NCI-H69 (cell line): ENCODE measurements around the gene PIGS.
"Not testable (repeated sequence)": the region's sequence is repeated elsewhere in the genome, so short reads cannot be mapped to it uniquely, and the experiment has no call there.

Experiments used
- DNase-seq: peaks from one replicate; lab custom pipeline; 2025; lab: John Stamatoyannopoulos, UW

Gene PIGS

GRCh38 chr17:28529013-28529400 is 42.3 kb downstream of the PIGS start:
- no peak for DNase-seq

DNA sequence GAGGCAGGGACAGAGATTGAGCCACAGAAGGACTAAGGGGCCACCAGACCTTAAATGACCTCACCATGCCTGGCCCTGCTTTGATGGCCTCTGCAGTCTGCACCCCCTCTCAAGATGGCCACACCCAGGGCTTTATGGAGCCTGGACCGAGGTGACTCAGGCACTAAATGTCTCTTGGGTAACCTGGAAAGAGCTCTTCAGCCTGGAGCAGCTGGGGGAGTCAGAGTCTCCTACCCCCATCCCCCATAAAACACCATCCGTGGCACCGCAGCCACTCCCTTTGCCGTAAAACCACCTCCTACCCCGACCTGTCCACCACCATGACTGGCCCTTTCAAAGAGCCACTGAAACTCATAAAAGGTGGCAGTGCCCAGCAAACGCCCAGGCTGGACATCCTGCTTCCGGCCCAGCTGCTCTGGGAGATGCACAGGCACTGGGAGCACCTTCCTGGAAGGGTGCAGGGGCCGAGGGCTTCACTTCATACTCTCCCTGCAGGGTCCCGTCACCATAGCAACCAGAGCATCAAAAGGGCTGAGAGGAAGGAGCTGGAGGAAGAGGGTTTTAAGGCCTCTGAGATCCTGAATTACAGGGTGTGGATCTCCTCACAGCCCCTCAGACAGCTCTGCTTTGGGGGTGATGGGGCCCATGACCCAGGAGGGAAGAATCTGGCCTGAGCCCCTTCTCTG is 42.9 kb downstream of the PIGS start:
- DNase-seq, result peak; percentile 28

DNA sequence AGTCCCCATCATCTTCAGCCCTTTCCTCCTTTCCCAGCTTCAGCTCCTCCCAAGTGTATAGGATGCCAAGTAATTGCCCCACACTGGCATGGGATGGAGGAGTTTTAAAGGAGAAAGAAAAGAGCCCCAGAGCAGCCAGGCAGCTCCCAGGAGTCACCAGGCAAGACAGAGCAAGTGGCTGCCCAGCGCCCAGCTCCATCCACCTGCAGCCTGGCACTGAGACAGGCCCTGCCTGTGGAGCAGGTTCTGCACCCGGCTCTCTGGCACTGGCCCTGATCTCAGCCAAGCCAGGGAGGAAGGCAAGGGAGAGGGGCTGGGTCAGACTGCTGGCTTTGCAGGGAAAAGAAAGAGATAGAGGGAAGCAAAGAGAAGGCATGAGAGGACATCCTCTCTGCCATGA is 43.5 kb downstream of the PIGS start:
- DNase-seq, result no peak

- DNase-seq, result no peak
These were observed 44.1 kb downstream of the PIGS start for GRCh38 chr17:28527181-28527681.

DNA sequence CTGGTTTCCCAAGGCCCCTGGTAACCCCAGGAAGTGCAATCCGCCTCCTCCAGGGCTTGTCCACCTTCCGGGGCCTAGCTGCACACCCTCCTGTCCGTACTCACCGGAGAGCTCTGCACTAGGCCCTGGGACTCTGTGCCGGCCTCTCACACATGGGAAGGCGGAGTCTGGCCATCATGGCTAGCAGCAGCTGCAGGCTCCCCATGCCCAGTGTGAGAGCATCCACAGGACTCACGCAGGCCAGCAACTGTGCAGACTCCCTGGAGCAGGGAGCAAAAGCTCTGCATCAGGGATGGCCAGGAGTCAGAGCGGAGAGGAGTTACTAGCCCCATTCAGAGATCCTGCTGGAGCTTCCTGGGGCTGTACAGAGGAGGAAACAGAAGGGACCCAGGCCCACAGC is 44.9 kb downstream of the PIGS start:
- no peak for DNase-seq

GRCh38 chr17:28524476-28525424 is 46.6 kb downstream of the PIGS start:
- no peak for DNase-seq

DNA sequence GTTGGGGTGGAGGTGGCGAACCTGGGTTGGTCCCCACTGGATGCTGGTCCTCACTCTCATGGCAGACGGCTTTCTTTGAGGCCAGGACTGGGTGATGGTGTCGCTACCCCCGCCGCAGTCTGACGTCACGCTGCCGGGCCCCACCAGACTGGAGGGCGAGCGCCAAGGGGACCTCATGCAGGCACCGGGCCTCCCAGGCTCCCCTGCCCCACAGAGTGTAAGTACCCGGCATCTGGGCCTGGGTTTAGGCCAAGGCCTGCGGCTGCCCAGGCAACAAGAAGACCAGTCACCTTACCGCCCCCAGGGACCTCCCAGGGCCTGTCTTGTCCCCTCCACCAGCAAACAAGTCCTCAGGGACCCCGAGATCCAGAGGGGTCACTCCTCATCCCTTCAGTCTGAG is 47.4 kb downstream of the PIGS start:
- DNase-seq, result no peak

DNA sequence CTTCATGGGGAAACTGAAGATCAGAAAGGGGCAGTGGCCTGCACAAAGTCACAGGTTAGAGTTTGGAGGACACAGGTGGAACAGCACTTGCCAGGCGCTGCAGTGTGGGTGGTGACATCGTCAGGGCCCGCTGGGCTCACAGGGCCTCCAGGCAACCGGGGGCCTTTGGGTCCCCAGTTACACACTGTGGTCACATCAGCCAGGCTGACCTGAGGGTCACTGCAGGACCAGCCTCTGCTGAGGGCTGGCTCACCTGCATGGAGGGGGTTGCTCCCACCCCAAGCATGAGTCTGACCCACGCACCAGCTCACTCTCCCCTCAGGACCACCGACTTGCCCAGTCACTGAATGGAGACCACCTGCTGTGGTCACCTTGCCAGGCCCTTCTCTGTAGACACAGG is 48.1 kb downstream of the PIGS start:
- no peak for DNase-seq

DNA sequence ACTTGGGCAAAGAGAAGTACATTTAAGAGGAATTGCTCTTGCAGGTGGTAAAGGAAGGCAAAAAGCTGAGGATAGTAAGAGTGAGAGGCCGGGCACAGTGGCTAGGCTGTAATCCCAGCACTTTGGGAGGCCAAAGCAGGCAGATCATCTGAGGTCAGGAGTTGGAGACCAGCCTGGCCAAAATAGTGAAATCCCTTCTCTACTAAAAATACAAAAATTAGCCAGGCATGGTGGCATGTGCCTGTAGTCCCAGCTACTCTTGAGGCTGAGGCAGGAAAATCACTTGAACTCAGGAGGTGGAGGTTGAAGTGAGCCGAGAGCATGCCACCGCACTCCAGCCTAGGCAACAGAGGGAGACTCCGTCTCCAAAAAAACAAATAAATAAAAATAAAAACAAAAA is 49.0 kb downstream of the PIGS start:
- not testable (repeated sequence) for DNase-seq

DNA sequence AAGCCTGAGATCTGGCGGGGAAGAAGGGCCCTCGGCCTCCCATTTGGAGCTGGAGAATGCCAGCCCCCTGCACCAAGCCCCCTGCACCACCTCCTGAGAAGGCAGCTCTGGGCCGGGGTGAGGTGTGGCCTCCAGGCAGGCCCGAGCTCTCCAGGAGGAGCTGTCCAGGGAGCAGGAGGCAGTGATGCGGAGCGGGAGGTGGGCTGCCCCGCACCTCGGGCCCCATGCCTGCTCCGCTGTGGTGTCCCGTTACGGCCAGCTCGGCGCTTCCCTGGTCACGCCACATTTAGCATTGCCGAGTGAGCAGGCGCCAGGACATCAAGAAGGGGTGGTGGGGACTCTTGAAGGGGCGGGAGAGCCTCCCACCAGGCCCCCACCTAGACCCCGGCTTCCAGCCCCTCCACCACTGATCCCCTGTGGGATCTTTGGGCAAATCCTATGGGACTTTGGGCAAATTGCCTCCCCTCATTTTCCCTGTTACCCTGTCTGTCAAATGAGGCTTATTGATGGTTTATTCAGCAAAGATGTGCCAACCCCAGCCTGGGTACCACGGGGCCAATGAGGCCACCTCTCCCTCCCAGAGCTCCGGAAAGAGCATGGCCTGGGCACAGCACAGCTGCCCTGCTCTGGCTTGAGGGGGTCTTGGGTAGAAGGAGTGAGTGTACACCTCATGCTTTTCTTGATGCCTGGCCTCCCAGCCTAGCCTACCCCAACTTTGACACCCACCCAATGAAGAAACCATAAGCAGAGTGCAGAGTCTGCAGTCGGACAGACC is 49.8 kb downstream of the PIGS start:
- DNase-seq, result no peak

- no peak for DNase-seq
These were observed 50.6 kb downstream of the PIGS start for GRCh38 chr17:28520687-28521086.

GRCh38 chr17:28519236-28519635 is 52.1 kb downstream of the PIGS start:
- no peak for DNase-seq

DNA sequence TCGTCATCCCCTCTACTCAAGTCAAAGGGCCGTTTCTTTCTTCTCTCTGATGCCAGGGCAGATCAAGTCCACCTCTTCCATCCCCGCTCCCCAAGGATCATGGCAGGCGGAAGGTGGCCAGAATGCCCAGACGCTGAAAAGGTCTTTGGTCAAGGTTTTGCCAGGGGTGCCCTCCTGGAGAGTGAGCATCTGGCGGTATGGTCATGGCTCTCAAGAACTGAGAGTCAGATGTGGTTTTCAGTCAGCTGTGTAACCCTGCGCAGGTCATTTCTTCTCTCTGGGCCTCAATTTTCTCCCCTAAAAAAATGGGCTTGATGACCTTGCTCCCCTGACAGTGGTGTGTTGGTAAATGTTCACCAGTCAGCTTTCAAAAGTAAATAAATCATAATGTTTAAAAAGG is 52.7 kb downstream of the PIGS start:
- no peak for DNase-seq

DNA sequence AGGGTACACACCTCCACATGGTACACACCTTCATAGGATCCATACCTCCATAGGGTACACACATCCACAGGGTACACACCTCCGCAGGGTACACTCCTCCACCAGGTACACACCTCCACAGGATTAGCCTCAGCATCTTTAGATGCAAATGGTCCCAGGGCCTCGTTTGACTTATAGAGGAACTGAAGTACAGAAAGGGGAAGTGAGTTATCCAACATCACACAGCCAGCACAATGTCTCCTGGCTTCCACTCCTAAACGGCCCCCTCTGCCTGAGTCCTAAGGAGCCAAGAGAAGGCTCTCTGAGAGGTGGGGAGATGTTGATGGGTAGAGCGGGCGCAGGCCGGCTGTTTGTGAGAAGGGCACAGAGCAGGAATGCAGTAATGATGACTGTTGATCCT is 53.2 kb downstream of the PIGS start:
- DNase-seq, result no peak

DNA sequence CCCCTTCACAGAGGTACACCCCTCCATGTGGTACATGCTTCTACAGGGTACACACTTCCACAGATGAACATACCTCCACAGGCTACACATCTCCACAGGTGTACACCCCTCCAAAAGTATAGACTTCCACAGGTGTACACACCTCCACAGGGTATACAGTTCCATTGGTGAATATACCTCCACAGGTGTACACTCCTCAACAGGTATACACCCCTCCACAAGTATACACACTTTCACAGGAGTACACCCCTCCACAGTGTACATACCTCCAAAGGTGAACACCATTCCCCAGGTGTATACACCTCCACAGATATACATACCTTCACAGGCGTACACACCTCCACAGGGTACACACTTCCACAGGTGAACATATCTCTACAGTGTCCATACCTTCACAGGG is 55.8 kb downstream of the PIGS start:
- DNase-seq, result no peak

- DNase-seq, result peak; percentile 71
These were observed 56.7 kb downstream of the PIGS start for GRCh38 chr17:28514561-28515002.

DNA sequence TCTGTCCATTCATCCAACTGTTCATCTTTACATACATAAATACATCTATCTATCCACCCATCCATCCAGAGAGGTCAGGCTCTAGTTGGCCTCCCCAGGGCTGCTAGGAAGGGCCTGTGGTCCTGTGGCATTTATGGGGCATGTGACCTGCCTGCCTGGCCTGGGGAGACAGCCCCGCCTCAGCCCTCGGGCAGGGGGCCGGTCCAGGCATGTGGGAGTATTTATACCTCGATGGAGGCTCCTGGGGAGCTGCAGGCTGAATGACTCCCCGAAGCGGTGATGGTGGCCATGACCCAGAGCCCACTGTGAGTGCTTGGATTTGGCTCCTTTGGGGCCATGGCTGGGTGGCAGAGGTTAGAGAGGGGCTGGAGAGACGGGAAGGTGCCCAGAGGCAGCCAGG is 57.8 kb downstream of the PIGS start:
- no peak for DNase-seq

DNA sequence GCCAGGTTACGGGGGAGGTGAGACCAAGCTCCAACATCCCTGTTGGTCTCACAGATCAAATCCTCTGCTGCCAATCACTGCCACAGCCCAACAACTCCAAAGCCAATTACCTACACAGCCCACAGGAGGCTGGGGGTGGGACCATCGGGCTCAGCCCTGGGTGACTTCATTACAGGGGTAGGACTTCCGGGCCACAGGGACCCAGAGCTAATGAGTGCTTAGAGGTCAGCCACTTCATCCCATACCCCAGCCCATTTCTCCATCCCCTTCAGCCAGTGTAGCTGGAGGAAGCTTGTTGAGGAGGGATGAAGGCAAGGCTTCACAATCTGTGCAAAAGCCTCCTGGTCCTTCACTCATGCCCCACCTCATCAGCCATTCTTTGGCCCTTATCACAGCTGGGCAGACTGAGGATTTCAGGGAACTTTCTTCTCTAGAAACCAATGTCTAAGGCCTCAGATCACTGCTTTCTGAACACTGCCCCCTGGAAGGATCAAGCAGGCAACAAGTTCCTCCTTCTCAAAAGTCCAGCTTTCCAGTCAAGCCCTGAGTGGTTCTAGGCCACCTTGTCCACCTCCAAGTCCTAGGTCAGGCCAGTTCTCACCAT is 59.4 kb downstream of the PIGS start:
- no peak for DNase-seq

GRCh38 chr17:28509789-28510188 is 61.5 kb downstream of the PIGS start:
- DNase-seq, result no peak

- DNase-seq, result peak; percentile 46
These were observed 63.1 kb downstream of the PIGS start for GRCh38 chr17:28508211-28508724.

- DNase-seq, result peak; percentile 50
These were observed 63.6 kb downstream of the PIGS start for GRCh38 chr17:28507567-28508203.
